B cell (primary cell): ENCODE measurements around the gene ST6GAL1. TPM values are rescaled to one million over a fixed set of nuclear protein-coding genes. Genes with fewer than 3 reads are reported as not detected.

Source experiments
- ATAC-seq: fragments of 200-7000 bp; cut with Tn5 transposase; one replicate; pipeline ENCODE4 v1.10.0; 2021; ENCODE audit warnings: low read depth, mild to moderate bottlenecking, moderate number of reproducible peaks, moderate library complexity
- CTCF ChIA-PET: fragments of 350-600 bp; sonication (Branson Sonifier 250); formaldehyde crosslinking; loops from one replicate; lab custom pipeline; 2021; ENCODE audit warnings: antibody characterized with exemption, inconsistent platforms; lab: Charles Lee
- POLR2A ChIA-PET: fragments of 350-600 bp; sonication (Branson Sonifier 250); formaldehyde crosslinking; loops from one replicate; lab custom pipeline; 2021; ENCODE audit warnings: antibody characterized with exemption; lab: Charles Lee
- DNase-seq: peaks from one replicate; pipeline ENCODE4 v3.0.0; 2013
- H2AFZ ChIP-seq: 2 replicates; pipeline ENCODE4 v1.6.1; 2012; ENCODE audit warnings: mild to moderate bottlenecking, low read depth, low read length; ENCODE audit not compliant: insufficient read depth, poor library complexity, severe bottlenecking
- H3K27ac ChIP-seq, 2 donors: 1 replicate in 1 of 2; 2 replicates in 1 of 2; pipeline ENCODE4 v1.5.1; 2012 to 2013; ENCODE audit warnings: low read length in 2 of 2, mild to moderate bottlenecking in 2 of 2, moderate library complexity in 1 of 2
- H3K27me3 ChIP-seq, 4 experiments: fragments of 200-600 bp in 1 of 4; sonication (generic) in 1 of 4; replicated peaks in 1 of 4; 1 replicate in 2 of 4; 2 replicates in 2 of 4; pipeline versions ENCODE4 v1.6.1 to v1.7.0; 2013 to 2016; ENCODE audit warnings: low read length in 3 of 4, mild to moderate bottlenecking in 2 of 4, mixed read lengths in 1 of 4, moderate library complexity in 1 of 4; ENCODE audit not compliant: insufficient read depth in 4 of 4, control insufficient read depth in 3 of 4; ENCODE audit errors: control extremely low read depth in 1 of 4
- H3K36me3 ChIP-seq, 2 experiments: replicated peaks in 1 of 2; 1 replicate in 1 of 2; 2 replicates in 1 of 2; pipeline versions ENCODE4 v1.6.1 to v1.7.1; 2013; ENCODE audit warnings: low read length in 1 of 2; ENCODE audit not compliant: insufficient read depth in 2 of 2, control insufficient read depth in 1 of 2; ENCODE audit errors: control extremely low read depth in 1 of 2, extremely low read depth in 1 of 2
- H3K4me1 ChIP-seq, 2 donors: fragments of 200-600 bp in 1 of 2; sonication (generic) in 1 of 2; 1 replicate in 1 of 2; 2 replicates in 1 of 2; pipeline versions ENCODE4 v1.5.1 to v1.6.1; 2013 to 2017; ENCODE audit warnings: low read length in 2 of 2; ENCODE audit not compliant: control insufficient read depth in 2 of 2, insufficient read depth in 2 of 2
- H3K4me2 ChIP-seq: replicated peaks from 2 replicates; pipeline ENCODE3; 2012; ENCODE audit warnings: mild to moderate bottlenecking, low read depth, low read length; ENCODE audit not compliant: poor library complexity, severe bottlenecking
- H3K4me3 ChIP-seq, 5 experiments: fragments of 200-600 bp in 1 of 5; sonication (generic) in 1 of 5; 1 replicate in 3 of 5; 2 replicates in 2 of 5; pipeline versions ENCODE4 v1.5.1 to v1.7.0; 2011 to 2016; ENCODE audit warnings: low read length in 4 of 5, mild to moderate bottlenecking in 4 of 5, low read depth in 2 of 5, control low read depth in 1 of 5, moderate library complexity in 1 of 5; ENCODE audit not compliant: insufficient read depth in 1 of 5; ENCODE audit errors: control extremely low read depth in 1 of 5, extremely low read depth in 1 of 5
- H3K79me2 ChIP-seq: fragments of 200-600 bp; sonication (generic); one replicate; pipeline ENCODE4 v1.6.0; 2016; ENCODE audit warnings: low read length; ENCODE audit not compliant: control insufficient read depth, insufficient read depth
- H3K9ac ChIP-seq: fragments of 200-600 bp; sonication (generic); 2 replicates; pipeline ENCODE4 v1.6.1; 2017; ENCODE audit warnings: mild to moderate bottlenecking, low read length, moderate library complexity
- H3K9me3 ChIP-seq, 3 donors: one replicate each; pipeline versions ENCODE4 v1.6.1 to v1.7.1; 2013; ENCODE audit warnings: low read length in 2 of 3; ENCODE audit not compliant: control insufficient read depth in 2 of 3, insufficient read depth in 1 of 3; ENCODE audit errors: control extremely low read depth in 1 of 3
- H4K20me1 ChIP-seq: 2 replicates; pipeline ENCODE4 v1.6.0; 2012; ENCODE audit warnings: mild to moderate bottlenecking, low read length; ENCODE audit not compliant: insufficient read depth, control insufficient read depth, poor library complexity, severe bottlenecking
- H3K27ac Mint-ChIP-seq: one replicate; pipeline ENCODE4 v1.8.0; 2021; ENCODE audit warnings: mixed read lengths
- H3K27me3 Mint-ChIP-seq: one replicate; pipeline ENCODE4 v1.8.0; 2021; ENCODE audit warnings: mixed read lengths
- H3K4me1 Mint-ChIP-seq: one replicate; pipeline ENCODE4 v1.8.0; 2021; ENCODE audit warnings: mixed read lengths
- H3K4me3 Mint-ChIP-seq: one replicate; pipeline ENCODE4 v1.8.0; 2021; ENCODE audit warnings: mixed read lengths
- H3K9me3 Mint-ChIP-seq: one replicate; pipeline ENCODE4 v1.8.0; 2022; ENCODE audit warnings: mixed read lengths; ENCODE audit not compliant: insufficient read depth
- EZH2 ChIP-seq: IDR thresholded peaks from 2 replicates; pipeline ENCODE4 v1.6.1; 2012; ENCODE audit warnings: borderline replicate concordance, low read depth, mild to moderate bottlenecking, moderate library complexity, low read length; ENCODE audit not compliant: insufficient read depth, poor library complexity, severe bottlenecking
- WGBS: methylation state at CpG from one replicate; pipeline ENCODE4 v1.1.5; 2013; ENCODE audit warnings: missing lambda C conversion rate; ENCODE audit not compliant: insufficient coverage; 5-methylcytosine and 5-hydroxymethylcytosine counted together
- intact Hi-C: fragments of 100-400 bp; cut with micrococcal nuclease; formaldehyde crosslinking; loops from one replicate; pipeline ENCODE4 v1.10.0; 2022
- polyA plus RNA-seq: library from polyadenylated mRNA; depleted of rRNA; stranded (reverse); fragments of >200 nt; gene quantifications from 2 replicates; pipeline ENCODE4 v1.2.3, GENCODE V29; 2012
- total RNA-seq, 2 donors: library from RNA; stranded (reverse); fragments of 120-200 nt in 1 of 2; gene quantifications; 1 replicate in 1 of 2; 2 replicates in 1 of 2; pipeline versions ENCODE4 v1.2.3 to v1.2.4, GENCODE V29; 2013 to 2022
- TF ChIP-seq, protein P1 (sequence below): fragments of 200-600 bp; IDR thresholded peaks from one replicate; pipeline ENCODE4 v1.8.0; 2022; ENCODE audit warnings: antibody characterized with exemption, mild to moderate bottlenecking

Gene ST6GAL1
- total and polyA plus RNA-seq, 2 donors (not counting 1 experiment from before 2014, with no cell fraction given): 174 to 563 TPM

- peaks cover 4% of the 10 kb centered on the region for H4K20me1 ChIP-seq
- H3K79me2 ChIP-seq: peaks cover 86% of the 10 kb centered on the region
- peak overlapping the region; percentile 86 to 87 for H3K27ac ChIP-seq
- Mint-ChIP-seq H3K4me1 (peaks cover 77% of the 10 kb centered on the region), H3K27ac (peak overlapping the region; percentile 90), H3K9me3 (no peaks in the 10 kb centered on the region), H3K4me3 (peak overlapping the region; percentile 89), H3K27me3 (no peaks in the 10 kb centered on the region)
- H3K27me3 ChIP-seq: no peaks in the 10 kb centered on the region
- CTCF ChIA-PET: interaction anchor here (1.6 to 3.5 kb wide), 6 partner anchors 8 to 93 kb away, joined by 4 to 19 read pairs (median 9); no protein-coding TSS in a partner anchor
- H2AFZ ChIP-seq: no peak overlapping the region
- TF ChIP-seq EZH2: no peak
- TF ChIP-seq, protein P1, sequence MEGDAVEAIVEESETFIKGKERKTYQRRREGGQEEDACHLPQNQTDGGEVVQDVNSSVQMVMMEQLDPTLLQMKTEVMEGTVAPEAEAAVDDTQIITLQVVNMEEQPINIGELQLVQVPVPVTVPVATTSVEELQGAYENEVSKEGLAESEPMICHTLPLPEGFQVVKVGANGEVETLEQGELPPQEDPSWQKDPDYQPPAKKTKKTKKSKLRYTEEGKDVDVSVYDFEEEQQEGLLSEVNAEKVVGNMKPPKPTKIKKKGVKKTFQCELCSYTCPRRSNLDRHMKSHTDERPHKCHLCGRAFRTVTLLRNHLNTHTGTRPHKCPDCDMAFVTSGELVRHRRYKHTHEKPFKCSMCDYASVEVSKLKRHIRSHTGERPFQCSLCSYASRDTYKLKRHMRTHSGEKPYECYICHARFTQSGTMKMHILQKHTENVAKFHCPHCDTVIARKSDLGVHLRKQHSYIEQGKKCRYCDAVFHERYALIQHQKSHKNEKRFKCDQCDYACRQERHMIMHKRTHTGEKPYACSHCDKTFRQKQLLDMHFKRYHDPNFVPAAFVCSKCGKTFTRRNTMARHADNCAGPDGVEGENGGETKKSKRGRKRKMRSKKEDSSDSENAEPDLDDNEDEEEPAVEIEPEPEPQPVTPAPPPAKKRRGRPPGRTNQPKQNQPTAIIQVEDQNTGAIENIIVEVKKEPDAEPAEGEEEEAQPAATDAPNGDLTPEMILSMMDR: no peak
- peak; percentile 52 for DNase-seq
- intact Hi-C loops: loop anchor here (1.0 to 5.0 kb wide), 4 partner anchors 8 to 197 kb away; no protein-coding TSS in a partner anchor
- peak overlapping the region; percentile 52 for H3K9ac ChIP-seq
- H3K36me3 ChIP-seq: peaks cover 0 to 36% of the 10 kb centered on the region in 2 experiments
- H3K4me2 ChIP-seq: peak overlapping the region; percentile 77
- WGBS: 57% methylated on average over 7 of the region's 10 CpGs
- no peak for ATAC-seq
- peaks cover 84 to 92% of the 10 kb centered on the region in 2 donors for H3K4me1 ChIP-seq
- peaks cover 0 to 3% (median 0%) of the 10 kb centered on the region in 3 donors for H3K9me3 ChIP-seq
- POLR2A ChIA-PET: interaction anchor here (0.6 to 3.5 kb wide), 6 partner anchors 8 to 106 kb away, joined by 3 to 19 read pairs (median 10); no protein-coding TSS in a partner anchor
- peak overlapping the region; percentile 23 to 65 (median 42) for H3K4me3 ChIP-seq
These were observed 94.4 kb downstream of the ST6GAL1 start for GRCh38 chr3:187024536-187025226.

DNA sequence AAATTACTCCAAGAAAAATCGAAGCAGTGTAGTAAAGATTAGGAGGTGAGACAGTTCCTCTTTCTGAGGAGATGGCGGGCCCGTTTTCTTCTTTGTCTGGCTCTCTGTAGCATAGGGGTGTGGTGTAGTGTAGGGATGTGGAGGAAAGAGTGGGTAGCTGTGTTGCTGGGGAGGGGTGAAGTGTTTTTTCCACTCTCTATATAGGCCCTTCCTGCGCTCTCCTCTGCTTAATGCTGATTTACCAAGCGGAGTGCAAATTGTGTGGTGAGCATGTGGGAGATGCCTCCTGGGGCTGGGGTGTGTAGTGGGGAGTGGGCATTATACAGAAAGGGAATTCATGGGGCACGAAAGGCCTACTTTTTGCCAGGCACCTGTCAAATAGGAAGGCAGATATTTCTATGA lies 94.9 kb downstream of the ST6GAL1 start:
- H3K36me3 ChIP-seq: peaks cover 0 to 40% of the 10 kb centered on the region in 2 experiments
- H3K9me3 Mint-ChIP-seq: no peaks in the 10 kb centered on the region
- H3K4me1 Mint-ChIP-seq: peaks cover 78% of the 10 kb centered on the region
- intact Hi-C loops: loop anchor here (1.0 to 5.0 kb wide), 4 partner anchors 9 to 198 kb away; no protein-coding TSS in a partner anchor
- no peaks in the 10 kb centered on the region for H3K27me3 Mint-ChIP-seq
- no peaks in the 10 kb centered on the region for H3K27me3 ChIP-seq
- no peak overlapping the region for H2AFZ ChIP-seq
- peak; percentile 34 for ATAC-seq
- peak overlapping the region; percentile 86 to 87 for H3K27ac ChIP-seq
- DNase-seq: peak; percentile 76
- peak overlapping the region; percentile 52 for H3K9ac ChIP-seq
- peak overlapping the region; percentile 23 to 65 (median 42) for H3K4me3 ChIP-seq
- 0% methylated on average over 5 of the region's 6 CpGs for WGBS
- peaks cover 10% of the 10 kb centered on the region for H4K20me1 ChIP-seq
- CTCF ChIA-PET: interaction anchor here (0.7 to 3.5 kb wide), 12 partner anchors 9 to 139 kb away, joined by 3 to 19 read pairs (median 6); no protein-coding TSS in a partner anchor
- H3K4me1 ChIP-seq: peaks cover 84 to 92% of the 10 kb centered on the region in 2 donors
- H3K4me2 ChIP-seq: peak overlapping the region; percentile 77
- H3K27ac Mint-ChIP-seq: peak overlapping the region; percentile 90
- H3K4me3 Mint-ChIP-seq: peak overlapping the region; percentile 89
- peaks cover 86% of the 10 kb centered on the region for H3K79me2 ChIP-seq
- POLR2A ChIA-PET: interaction anchor here (0.6 to 3.5 kb wide), 11 partner anchors 8 to 107 kb away, joined by 3 to 19 read pairs (median 5); no protein-coding TSS in a partner anchor
- peaks cover 0 to 3% (median 0%) of the 10 kb centered on the region in 3 donors for H3K9me3 ChIP-seq
- TF ChIP-seq, protein P1: no peak
- no peak for TF ChIP-seq EZH2
